Right lobe of liver (tissue), 4 donors: ENCODE results near the gene LRRC32.

ENCODE experiments used
- POLR2A ChIP-seq: fragments of 450-650 bp; IDR thresholded peaks from one replicate; pipeline ENCODE4 v1.6.1; 2017; ENCODE audit warnings: antibody characterized with exemption, mild to moderate bottlenecking
- TF ChIP-seq, protein P1 (sequence below), 4 donors: fragments of 200-600 bp in 3 of 4; fragments of 450-650 bp in 1 of 4; IDR thresholded peaks; one replicate each; pipeline versions ENCODE4 v1.5.1 to v1.8.0; 2016 to 2022; ENCODE audit warnings: antibody characterized with exemption in 4 of 4, mild to moderate bottlenecking in 2 of 4
- donor health status: DM: no; HTN: no; CAD: no.
- donor health status: DM: no; HTN: no; CAD: no.
- donor health status: DM: no; HTN: yes; CAD: no.

DNA sequence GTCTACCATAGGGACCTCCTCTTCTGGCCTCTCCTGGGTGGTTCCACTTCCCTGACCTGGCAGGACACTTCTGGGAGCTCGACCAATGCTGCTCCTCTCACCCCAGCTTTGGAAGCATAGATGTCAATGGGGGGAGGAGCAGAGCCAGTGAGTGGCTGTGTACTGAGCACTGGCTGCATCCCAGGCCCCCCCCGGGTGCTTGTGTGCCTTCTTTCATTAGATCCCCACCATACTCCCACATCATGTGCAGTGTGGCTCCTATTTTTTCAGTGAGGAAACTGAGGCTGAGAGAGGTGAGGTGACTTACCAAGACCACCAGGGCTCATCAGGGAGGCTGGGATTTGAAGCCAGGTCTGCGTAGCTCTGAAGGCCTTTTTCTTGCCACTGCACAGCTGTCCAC lies 44.3 kb downstream of the LRRC32 start:
- TF ChIP-seq, protein P1, sequence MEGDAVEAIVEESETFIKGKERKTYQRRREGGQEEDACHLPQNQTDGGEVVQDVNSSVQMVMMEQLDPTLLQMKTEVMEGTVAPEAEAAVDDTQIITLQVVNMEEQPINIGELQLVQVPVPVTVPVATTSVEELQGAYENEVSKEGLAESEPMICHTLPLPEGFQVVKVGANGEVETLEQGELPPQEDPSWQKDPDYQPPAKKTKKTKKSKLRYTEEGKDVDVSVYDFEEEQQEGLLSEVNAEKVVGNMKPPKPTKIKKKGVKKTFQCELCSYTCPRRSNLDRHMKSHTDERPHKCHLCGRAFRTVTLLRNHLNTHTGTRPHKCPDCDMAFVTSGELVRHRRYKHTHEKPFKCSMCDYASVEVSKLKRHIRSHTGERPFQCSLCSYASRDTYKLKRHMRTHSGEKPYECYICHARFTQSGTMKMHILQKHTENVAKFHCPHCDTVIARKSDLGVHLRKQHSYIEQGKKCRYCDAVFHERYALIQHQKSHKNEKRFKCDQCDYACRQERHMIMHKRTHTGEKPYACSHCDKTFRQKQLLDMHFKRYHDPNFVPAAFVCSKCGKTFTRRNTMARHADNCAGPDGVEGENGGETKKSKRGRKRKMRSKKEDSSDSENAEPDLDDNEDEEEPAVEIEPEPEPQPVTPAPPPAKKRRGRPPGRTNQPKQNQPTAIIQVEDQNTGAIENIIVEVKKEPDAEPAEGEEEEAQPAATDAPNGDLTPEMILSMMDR (IDR thresholded peaks at IDR 0.05), result no peak
- no peak for TF ChIP-seq POLR2A
